HG03558 (cell line): Measurements from ENCODE around the gene LPP.

ENCODE experiments used
- ATAC-seq: cut with Tn5 transposase; IDR thresholded peaks from one replicate; pipeline ENCODE4 v1.9.1; 2021; ENCODE audit warnings: moderate number of reproducible peaks; ENCODE audit not compliant: unreplicated experiment; ENCODE audit errors: extremely low read depth

LPP gene

GRCh38 chr3:188890572-188891270, 736.8 kb downstream of the LPP start:
- no peak for ATAC-seq

- ATAC-seq, result no peak
Measured at GRCh38 chr3:188899881-188900280, 745.9 kb downstream of the LPP start.

- no peak for ATAC-seq
Measured at GRCh38 chr3:188900421-188900951, 746.5 kb downstream of the LPP start.

GRCh38 chr3:188901126-188901525, 747.2 kb downstream of the LPP start:
- ATAC-seq, result no peak

GRCh38 chr3:188901671-188902287, 747.8 kb downstream of the LPP start:
- no peak for ATAC-seq

- ATAC-seq, result no peak
Measured at GRCh38 chr3:188904670-188905069, 750.7 kb downstream of the LPP start.

GRCh38 chr3:188905547-188905946, 751.6 kb downstream of the LPP start:
- no peak for ATAC-seq

GRCh38 chr3:188906236-188906635, 752.3 kb downstream of the LPP start:
- no peak for ATAC-seq

GRCh38 chr3:188908002-188908850, 754.3 kb downstream of the LPP start:
- ATAC-seq, result no peak

- no peak for ATAC-seq
Measured at GRCh38 chr3:188911026-188911850, 757.3 kb downstream of the LPP start.

GRCh38 chr3:188913084-188913483, 759.1 kb downstream of the LPP start:
- ATAC-seq, result no peak

- no peak for ATAC-seq
Measured at GRCh38 chr3:188914552-188914951, 760.6 kb downstream of the LPP start.

- ATAC-seq, result no peak
Measured at GRCh38 chr3:188915127-188915526, 761.2 kb downstream of the LPP start.

- ATAC-seq, result no peak
Measured at GRCh38 chr3:188916934-188917401, 763.0 kb downstream of the LPP start.

GRCh38 chr3:188918093-188918492, 764.1 kb downstream of the LPP start:
- ATAC-seq, result no peak

GRCh38 chr3:188923671-188924070, 769.7 kb downstream of the LPP start:
- no peak for ATAC-seq

GRCh38 chr3:188925376-188925775, 771.4 kb downstream of the LPP start:
- no peak for ATAC-seq

- no peak for ATAC-seq
Measured at GRCh38 chr3:188926111-188926510, 772.2 kb downstream of the LPP start.

- no peak for ATAC-seq
Measured at GRCh38 chr3:188926741-188927511, 773.0 kb downstream of the LPP start.
